Dedifferentiated amniotic fluid mesenchymal stem cell (primary cell): ENCODE measurements around the gene TNXB.
"Not testable (repeated sequence)": the region's sequence is repeated elsewhere in the genome, so short reads cannot be mapped to it uniquely, and the experiment has no call there.

Source experiments
- DNase-seq: peaks from one replicate; pipeline ENCODE4 v3.0.0-alpha.2; 2016; ENCODE audit errors: extremely low spot score

The TNXB gene

DNA sequence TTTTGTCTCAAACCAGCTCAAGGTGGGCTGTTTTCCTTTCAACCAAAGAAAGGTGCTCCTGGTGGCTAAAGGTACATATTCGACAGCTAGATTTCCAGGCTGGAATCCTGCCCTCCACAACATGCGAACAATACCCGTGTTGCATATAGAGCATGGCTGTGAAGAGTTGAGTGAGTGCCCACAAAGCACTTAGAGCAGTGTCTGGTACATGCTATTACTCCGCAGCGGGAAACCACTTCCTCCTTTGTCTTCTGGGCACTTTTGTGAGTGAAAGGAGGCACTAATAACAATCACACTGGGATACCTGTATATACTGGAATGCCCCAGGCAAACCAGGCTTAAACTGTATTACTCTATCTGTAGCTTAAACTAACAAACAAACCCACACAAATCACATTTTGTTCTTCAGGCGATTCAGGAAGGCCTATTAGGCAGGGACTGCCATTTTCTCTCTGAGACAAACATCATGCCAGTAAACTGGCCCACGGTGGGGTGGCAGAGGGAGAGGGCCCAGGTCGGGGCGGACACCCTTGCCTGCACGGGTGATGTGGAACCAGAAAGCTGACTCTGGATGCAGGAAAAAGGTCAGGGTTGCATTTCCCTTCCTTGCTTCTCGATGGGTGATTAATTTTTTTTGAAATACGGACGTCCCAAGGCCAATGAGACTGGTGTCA, 104.1 kb downstream of the TNXB start:
- DNase-seq = not testable (repeated sequence)

DNA sequence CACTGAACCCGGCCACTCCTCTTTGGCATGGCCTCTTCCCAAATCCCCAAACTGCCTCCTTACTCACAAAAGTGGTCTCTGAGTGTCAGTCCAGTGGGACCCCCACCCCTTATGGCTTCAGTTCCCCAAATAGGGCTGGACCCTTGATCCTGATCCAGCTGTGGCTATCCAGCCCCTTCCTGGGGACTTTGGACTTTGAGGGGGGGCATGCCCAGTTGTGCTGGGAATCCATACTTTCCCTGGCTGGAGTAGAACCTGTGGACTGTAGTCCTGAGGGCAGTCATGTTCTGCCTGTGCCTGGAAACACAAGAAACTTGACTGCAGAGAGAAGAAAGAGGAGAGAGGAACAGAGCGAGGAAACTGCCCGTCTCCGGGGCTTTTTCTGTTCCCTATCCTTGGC, 104.7 kb downstream of the TNXB start:
- not testable (repeated sequence) for DNase-seq

DNA sequence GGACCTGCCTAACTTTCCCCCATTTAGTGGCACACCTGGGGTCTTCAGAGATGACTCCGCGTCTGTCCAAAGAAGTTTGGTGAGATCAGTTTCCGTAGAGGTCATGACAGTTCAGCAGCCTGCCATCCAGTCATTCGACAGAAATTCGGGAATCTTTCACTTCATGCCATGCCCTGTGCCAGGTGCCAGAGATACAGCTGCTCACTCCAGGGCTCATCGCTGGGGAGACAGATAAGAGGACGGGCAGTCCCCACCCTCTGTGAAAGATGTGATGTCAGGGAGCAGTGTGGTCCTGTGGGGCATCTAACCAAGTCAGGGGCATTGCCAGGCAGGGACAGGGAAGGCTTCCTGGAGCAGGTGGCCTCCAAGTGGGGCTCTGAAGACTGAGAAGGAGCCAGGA, 105.8 kb downstream of the TNXB start:
- DNase-seq = not testable (repeated sequence)

DNA sequence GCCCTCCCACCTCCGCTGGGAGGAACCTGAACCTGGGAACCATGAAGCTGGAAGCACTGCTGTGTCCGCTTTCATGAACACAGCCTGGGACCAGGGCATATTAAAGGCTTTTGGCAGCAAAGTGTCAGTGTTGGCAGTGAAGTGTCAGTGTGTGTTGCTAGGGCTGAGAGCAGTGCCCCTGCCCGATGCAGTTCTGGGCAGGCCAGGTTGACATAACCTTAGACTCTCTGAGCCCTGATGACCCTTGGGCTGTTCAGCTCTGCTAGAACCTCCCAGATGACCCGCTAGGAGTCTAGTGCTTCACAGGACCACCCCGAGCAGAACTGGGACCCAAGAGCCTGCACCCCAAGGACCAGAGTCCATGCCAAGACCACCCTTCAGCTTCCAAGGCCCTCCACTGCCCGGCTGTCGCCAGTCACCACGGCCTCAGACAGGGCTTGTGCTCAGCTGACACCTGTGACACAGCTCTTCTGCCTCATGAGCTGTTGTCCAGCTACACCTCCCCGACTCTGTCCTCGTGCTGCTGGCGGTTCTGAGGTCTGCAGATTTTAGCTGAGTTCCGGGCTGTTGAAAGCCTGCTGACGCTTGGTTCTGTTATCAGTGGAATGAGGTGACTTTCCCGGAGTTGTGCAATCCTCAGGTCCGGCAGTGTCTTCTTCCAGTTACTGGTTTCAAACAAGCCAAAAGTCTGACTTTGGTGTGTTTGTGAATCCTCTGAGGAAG, 106.4 kb downstream of the TNXB start:
- not testable (repeated sequence) for DNase-seq

DNA sequence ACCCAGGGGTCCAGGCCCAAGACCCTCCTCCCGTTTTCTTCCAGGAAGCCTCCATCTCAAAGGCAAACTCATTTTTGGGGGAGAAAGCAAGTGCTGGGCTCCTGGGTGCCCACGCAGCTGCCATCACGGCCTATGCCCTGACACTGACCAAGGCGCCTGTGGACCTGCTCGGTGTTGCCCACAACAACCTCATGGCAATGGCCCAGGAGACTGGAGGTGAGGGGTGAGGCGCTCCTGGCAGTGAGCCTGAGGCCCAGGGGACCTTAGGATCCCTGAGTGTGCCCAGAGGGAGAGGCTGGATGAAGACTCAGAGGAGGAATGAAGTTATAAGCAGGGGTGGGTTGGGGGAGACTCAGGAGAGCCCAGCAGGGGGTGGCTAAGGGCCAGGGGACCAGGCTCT, 112.8 kb downstream of the TNXB start:
- not testable (repeated sequence) for DNase-seq

DNA sequence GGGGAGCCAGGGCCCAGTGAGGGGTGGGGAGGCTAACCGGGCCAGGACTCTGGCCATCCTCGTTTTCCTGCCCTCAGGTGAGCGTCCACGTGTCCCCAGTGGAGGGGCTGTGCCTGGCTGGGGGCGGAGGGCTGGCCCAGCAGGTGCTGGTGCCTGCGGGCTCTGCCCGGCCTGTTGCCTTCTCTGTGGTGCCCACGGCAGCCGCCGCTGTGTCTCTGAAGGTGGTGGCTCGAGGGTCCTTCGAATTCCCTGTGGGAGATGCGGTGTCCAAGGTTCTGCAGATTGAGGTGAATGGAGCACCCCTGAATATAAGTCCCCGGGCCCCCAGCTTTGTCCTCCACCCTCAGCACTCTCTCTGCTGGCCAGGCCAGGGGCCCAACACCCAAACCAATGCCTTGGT, 114.7 kb downstream of the TNXB start:
- DNase-seq = not testable (repeated sequence)
